Lower leg skin (tissue), 4 donors: Measurements from ENCODE around the gene XBP1. TPM values are rescaled to one million over a fixed set of nuclear protein-coding genes. Genes with fewer than 3 reads are reported as not detected.

ENCODE experiments used
- DNase-seq, 2 donors: peaks; one replicate each; pipeline ENCODE4 v3.0.0-alpha.2; 2019; ENCODE audit warnings: low spot score in 2 of 2
- H3K4me3 ChIP-seq: fragments of 200-600 bp; sonication (generic); 2 replicates; pipeline ENCODE4 v1.5.1; 2017; ENCODE audit warnings: mild to moderate bottlenecking, low read depth; ENCODE audit not compliant: poor library complexity, severe bottlenecking
- POLR2A ChIP-seq, 2 donors: fragments of 450-650 bp; IDR thresholded peaks; one replicate each; pipeline ENCODE4 v1.6.1; 2016 to 2017; ENCODE audit warnings: antibody characterized with exemption in 2 of 2, mild to moderate bottlenecking in 1 of 2, moderate library complexity in 1 of 2
- WGBS, 2 donors: methylation state at CpG; one replicate each; pipeline ENCODE4 v1.1.5; 2018; 5-methylcytosine and 5-hydroxymethylcytosine counted together
- intact Hi-C: fragments of 100-400 bp; cut with DNase I; formaldehyde crosslinking; loops from one replicate; pipeline ENCODE4 v1.15.0; 2023; ENCODE audit warnings: low total_unique reads
- total RNA-seq, 4 donors: library from RNA; depleted of rRNA; stranded (reverse); fragments of >200 nt; gene quantifications; one replicate each; pipeline ENCODE4 v1.1.0, GENCODE V29; 2016
- TF ChIP-seq, protein P1 (sequence below), 3 donors: fragments of 450-650 bp; IDR thresholded peaks; one replicate each; pipeline ENCODE4 v1.5.1; 2016; ENCODE audit warnings: antibody characterized with exemption in 3 of 3, mild to moderate bottlenecking in 3 of 3, moderate library complexity in 2 of 3

The XBP1 gene
- total RNA-seq, 4 donors from 2014 or later, result 128 to 256 (median 191) TPM

DNA sequence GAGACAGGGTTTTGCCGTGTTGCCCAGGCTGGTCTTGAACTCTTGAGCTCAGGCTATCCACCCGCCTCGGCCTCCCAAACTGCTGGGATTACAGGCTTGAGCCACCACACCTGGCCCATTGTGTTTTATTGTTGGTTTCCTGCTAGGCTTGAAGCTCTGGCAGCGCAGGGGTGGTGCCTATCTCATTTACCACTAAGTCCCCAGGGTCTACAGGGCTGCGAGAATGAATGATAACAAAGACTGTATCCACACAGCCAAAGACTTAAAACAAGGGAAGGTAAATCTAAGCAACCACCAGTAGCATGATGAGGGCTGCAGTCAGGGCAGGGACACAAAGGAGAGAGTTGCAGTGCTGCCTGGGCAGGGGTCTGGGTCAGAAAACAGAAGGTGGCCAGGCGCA, 37.3 kb upstream of the XBP1 start:
- H3K4me3 ChIP-seq, result no peak overlapping the region
- intact Hi-C loops, result no loop called here
- WGBS, 2 donors, result 89 to 96% methylated on average over 6 of the region's 6 CpGs
- TF ChIP-seq POLR2A (IDR thresholded peaks at IDR 0.05), result no peak
- DNase-seq, result no peak

DNA sequence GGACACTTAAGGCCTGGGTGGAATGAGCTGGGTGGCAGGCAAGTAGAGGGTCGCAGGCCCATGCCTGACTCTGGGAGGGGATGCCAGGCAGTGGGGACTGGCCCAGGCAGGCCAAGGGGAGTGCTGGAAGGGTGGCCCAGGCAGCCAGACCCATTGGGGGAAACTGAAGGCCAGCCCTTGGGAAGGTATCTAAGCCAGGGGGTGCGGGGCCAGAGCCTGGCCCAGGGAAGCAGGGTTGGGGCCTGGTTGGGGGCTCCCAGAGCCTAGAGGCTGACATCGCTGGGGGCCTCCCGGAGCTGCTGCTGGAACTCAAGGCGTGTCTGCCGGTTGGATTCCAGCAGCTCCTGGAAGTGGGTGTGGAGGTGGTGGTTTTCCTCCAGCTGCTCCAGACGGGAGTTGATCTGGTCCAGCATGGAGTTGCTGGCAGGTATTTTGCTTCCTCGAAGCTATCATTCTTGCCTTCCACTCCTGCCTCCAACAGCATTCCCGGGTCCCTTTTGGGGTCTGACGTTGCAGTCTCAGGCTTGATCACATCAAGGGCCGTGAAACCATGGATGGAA, 35.3 kb upstream of the XBP1 start:
- intact Hi-C loops, result no loop called here
- 76 to 79% methylated on average over 11 of the region's 11 CpGs for WGBS, 2 donors

DNA sequence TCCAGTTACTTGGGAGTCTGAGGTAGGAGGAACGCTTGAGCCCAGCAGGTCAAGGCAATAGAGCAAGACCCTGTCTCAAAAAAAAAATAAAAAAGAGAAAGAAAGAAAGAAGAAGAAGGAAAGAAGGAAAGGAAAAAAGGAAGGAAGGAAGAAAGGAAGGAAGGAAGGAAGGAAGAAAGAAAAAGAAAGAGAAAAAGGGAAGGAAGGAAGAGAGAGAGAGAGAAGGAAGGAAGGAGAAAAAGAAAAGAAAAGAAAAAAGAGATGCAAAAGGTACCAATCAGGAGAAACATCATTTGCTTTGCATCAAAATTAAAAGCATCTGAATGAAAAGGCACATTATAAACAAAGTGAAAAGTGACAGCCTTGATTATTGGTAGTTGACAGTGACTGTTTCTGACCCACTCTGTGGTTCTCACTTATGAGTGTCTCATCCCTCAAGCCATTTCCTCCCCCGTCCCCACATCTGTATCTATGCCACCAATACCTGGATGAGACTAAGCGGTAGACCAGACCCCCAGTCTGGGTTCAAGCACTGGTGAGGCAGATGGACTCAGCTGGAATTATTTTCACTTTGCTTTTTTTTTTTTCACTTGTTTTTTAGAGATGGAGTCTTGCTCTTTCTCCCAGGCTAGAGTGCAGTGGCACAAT, 33.0 kb upstream of the XBP1 start:
- intact Hi-C loops, result loop anchor here (5.0 kb wide), 1 partner anchor 231 kb away; no protein-coding TSS in a partner anchor
- no peak for DNase-seq
- TF ChIP-seq, protein P1, sequence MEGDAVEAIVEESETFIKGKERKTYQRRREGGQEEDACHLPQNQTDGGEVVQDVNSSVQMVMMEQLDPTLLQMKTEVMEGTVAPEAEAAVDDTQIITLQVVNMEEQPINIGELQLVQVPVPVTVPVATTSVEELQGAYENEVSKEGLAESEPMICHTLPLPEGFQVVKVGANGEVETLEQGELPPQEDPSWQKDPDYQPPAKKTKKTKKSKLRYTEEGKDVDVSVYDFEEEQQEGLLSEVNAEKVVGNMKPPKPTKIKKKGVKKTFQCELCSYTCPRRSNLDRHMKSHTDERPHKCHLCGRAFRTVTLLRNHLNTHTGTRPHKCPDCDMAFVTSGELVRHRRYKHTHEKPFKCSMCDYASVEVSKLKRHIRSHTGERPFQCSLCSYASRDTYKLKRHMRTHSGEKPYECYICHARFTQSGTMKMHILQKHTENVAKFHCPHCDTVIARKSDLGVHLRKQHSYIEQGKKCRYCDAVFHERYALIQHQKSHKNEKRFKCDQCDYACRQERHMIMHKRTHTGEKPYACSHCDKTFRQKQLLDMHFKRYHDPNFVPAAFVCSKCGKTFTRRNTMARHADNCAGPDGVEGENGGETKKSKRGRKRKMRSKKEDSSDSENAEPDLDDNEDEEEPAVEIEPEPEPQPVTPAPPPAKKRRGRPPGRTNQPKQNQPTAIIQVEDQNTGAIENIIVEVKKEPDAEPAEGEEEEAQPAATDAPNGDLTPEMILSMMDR (IDR thresholded peaks at IDR 0.05), result no peak
- TF ChIP-seq POLR2A (IDR thresholded peaks at IDR 0.05), result no peak
- 93 to 94% methylated on average over 3 of the region's 3 CpGs for WGBS, 2 donors
- no peak overlapping the region for H3K4me3 ChIP-seq

More for the DNA sequence above, 35.3 kb upstream of the XBP1 start:
- DNase-seq, result no peak
- no peak overlapping the region for H3K4me3 ChIP-seq
- no peak for TF ChIP-seq POLR2A (IDR thresholded peaks at IDR 0.05)
- TF ChIP-seq, protein P1 (IDR thresholded peaks at IDR 0.05), result no peak

DNA sequence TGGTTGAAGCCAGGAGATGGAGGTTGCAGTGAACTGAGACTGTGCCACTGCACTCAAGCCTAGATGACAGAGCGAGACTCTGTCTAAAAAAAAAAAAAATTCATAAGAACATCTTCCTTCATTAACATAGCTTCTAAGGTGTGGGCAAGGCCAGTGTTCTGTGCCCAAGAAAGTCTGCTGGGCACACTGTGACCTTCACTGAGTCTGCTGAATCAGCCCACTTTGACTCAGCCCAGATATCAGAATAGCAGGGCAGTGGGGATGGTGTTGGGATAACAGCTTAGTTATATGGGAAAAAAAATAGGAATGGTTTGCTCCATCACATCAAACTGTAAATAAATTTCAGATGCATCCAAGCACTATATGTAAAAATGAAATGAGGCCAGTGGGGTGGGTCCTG, 32.4 kb upstream of the XBP1 start:
- H3K4me3 ChIP-seq, result no peak overlapping the region
- DNase-seq, result no peak
- intact Hi-C loops, result loop anchor here (5.0 kb wide), 1 partner anchor 230 kb away; no protein-coding TSS in a partner anchor
- TF ChIP-seq POLR2A (IDR thresholded peaks at IDR 0.05), result no peak
- TF ChIP-seq, protein P1 (IDR thresholded peaks at IDR 0.05), result no peak
- WGBS, 2 donors, result 91 to 96% methylated on average over 1 of the region's 1 CpG

DNA sequence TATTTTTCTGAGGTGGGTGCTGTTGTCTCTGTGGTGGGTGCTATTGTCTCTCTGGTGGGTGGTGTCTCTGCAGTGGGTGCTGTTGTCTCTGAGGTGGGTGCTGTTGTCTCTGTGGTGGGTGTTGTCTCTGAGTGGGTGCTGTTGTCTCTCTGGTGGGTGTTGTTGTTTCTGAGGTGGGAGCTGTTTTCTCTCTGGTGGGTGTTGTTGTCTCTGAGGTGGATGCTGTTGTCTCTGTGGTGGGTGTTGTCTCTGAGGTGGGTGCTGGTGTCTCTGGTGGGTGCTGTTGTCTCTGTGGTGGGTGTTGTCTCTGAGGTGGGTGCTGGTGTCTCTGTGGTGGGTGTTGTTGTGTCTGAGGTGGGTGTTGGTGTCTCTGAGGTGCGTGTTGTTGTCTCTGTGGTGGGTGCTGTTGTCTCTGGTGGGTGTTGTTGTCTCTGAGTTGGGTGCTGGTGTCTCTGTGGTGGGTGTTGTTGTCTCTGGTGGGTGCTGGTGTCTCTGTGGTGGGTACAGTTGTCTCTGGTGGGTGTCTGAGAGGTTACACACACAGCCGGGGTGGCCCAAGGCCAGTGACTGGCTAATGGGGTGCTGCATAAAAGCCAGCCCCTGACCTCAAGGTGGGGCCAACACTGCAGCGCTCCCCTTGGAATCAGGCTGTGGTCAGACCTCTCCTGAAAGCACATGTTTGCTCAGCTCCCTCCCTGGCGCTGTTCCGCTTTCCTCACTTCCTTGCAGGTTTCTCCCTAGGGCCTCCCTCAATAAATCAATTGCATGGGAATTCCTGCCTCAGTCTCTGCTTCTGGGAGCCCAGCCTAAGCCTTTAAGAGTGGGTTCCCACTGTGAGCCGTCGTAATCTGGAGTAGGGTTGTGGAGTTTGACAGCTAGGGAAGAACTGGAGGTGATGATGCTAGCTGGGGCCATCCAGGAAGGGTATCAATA, 31.0 kb upstream of the XBP1 start:
- intact Hi-C loops, result loop anchor here (5.0 kb wide), 1 partner anchor 229 kb away; no protein-coding TSS in a partner anchor
- DNase-seq, result no peak
- TF ChIP-seq POLR2A (IDR thresholded peaks at IDR 0.05), result no peak
- TF ChIP-seq, protein P1 (IDR thresholded peaks at IDR 0.05), result no peak
- H3K4me3 ChIP-seq, result no peak overlapping the region
- WGBS, 2 donors, result 91 to 94% methylated on average over 7 of the region's 7 CpGs

DNA sequence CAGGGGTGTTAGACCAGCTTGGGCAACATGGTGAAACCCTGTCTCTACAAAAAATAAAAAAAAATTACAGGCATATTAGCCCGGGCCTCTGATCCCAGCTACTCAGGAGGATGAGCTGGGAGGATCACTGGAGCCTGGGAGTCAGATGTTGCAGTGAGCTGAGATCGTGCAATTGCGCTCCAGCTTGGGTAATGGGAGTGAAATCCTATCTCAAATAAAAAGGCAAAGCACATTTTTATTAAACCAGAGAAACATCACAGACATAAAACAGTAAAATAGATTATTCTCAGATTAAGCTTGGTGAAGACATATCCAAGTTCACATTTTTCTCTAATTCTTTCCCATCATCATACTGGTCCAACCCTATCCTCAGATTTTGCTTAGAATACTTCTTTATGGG, 30.1 kb upstream of the XBP1 start:
- TF ChIP-seq, protein P1 (IDR thresholded peaks at IDR 0.05), result no peak

More for the DNA sequence above, 30.1 kb upstream of the XBP1 start:
- 90 to 96% methylated on average over 3 of the region's 3 CpGs for WGBS, 2 donors
- intact Hi-C loops, result loop anchor here (5.0 kb wide), 1 partner anchor 228 kb away; no protein-coding TSS in a partner anchor
- H3K4me3 ChIP-seq, result no peak overlapping the region
- DNase-seq, result no peak
